HepG2 (cell line): ENCODE results near the gene MTSS2. TPM values are rescaled to one million over a fixed set of nuclear protein-coding genes. Genes with fewer than 3 reads are reported as not detected.
A peak's percentile ranks its signal among the peaks of the same experiment; 100 is the strongest.

Source experiments
- CBX1 ChIP-seq: IDR thresholded peaks from one replicate; pipeline ENCODE4 v1.6.1; 2016; ENCODE audit warnings: antibody characterized with exemption, low read depth
- CC2D1A ChIP-seq: sonication (generic); formaldehyde crosslinking; IDR thresholded peaks from 2 replicates; pipeline ENCODE4 v1.8.1; 2023; ENCODE audit warnings: mild to moderate bottlenecking, missing genetic modification reagents
- HNF1A ChIP-seq, 2 experiments: sonication (generic) in 1 of 2; formaldehyde crosslinking in 1 of 2; IDR thresholded peaks; 2 replicates each; pipeline versions ENCODE4 v1.4.0 to v1.6.1; 2016 to 2020; ENCODE audit warnings: borderline replicate concordance in 1 of 2, low read depth in 1 of 2, mild to moderate bottlenecking in 1 of 2, missing genetic modification reagents in 1 of 2
- HNF4A ChIP-seq: sonication (generic); formaldehyde crosslinking; IDR thresholded peaks from 2 replicates; pipeline ENCODE4 v1.4.0; 2020; ENCODE audit warnings: missing genetic modification reagents
- KDM6A ChIP-seq: IDR thresholded peaks from 2 replicates; pipeline ENCODE4 v1.6.1; 2016; ENCODE audit warnings: low read depth
- NFYB ChIP-seq: sonication (generic); formaldehyde crosslinking; IDR thresholded peaks from 2 replicates; pipeline ENCODE4 v1.4.0; 2020; ENCODE audit warnings: missing genetic modification reagents
- PRDM4 ChIP-seq: sonication (generic); formaldehyde crosslinking; IDR thresholded peaks from 2 replicates; pipeline ENCODE4 v1.9.0; 2021; ENCODE audit warnings: missing genetic modification reagents, borderline replicate concordance
- RBAK ChIP-seq: sonication (generic); formaldehyde crosslinking; IDR thresholded peaks from 2 replicates; pipeline ENCODE4 v1.5.1; 2020; ENCODE audit warnings: mild to moderate bottlenecking, missing genetic modification reagents
- SIN3B ChIP-seq: fragments of 150-350 bp; IDR thresholded peaks from 2 replicates; pipeline ENCODE4 v1.6.1; 2014; ENCODE audit warnings: low read length
- ZNF331 ChIP-seq: sonication (generic); formaldehyde crosslinking; IDR thresholded peaks from 2 replicates; pipeline ENCODE4 v1.4.0; 2020; ENCODE audit warnings: missing genetic modification reagents
- ZNF337 ChIP-seq: sonication (generic); formaldehyde crosslinking; IDR thresholded peaks from 2 replicates; pipeline ENCODE4 v1.5.1; 2020; ENCODE audit warnings: missing genetic modification reagents, low read depth, mild to moderate bottlenecking, borderline replicate concordance
- ZNF510 ChIP-seq: sonication (generic); formaldehyde crosslinking; IDR thresholded peaks from 2 replicates; pipeline ENCODE4 v1.4.0; 2020; ENCODE audit warnings: low read depth, mild to moderate bottlenecking, missing genetic modification reagents
- ZNF766 ChIP-seq: sonication (generic); formaldehyde crosslinking; IDR thresholded peaks from 2 replicates; pipeline ENCODE4 v1.5.0; 2020; ENCODE audit warnings: missing genetic modification reagents, borderline replicate concordance
- polyA plus RNA-seq, 8 experiments: library from polyadenylated mRNA; depleted of rRNA in 3 of 8; stranded (reverse) in 7 of 8; unstranded in 1 of 8; fragments of >200 nt; fragmentation: Illumina TruSeq in 4 of 8; extraction: Trizol in 4 of 8; gene quantifications; 2 replicates each; pipeline versions ENCODE4 v1.2.1 to v1.2.3, GENCODE V29; 2011 to 2016; ENCODE audit warnings: low read depth in 4 of 8, missing spikeins in 1 of 8, mixed read lengths in 1 of 8; ENCODE audit not compliant: insufficient read depth in 1 of 8
- total RNA-seq, 5 experiments: library from RNA; depleted of rRNA; stranded (reverse); fragments of >200 nt; fragmentation: Illumina TruSeq; extraction: Trizol; gene quantifications; 2 replicates each; pipeline ENCODE4 v1.2.3, GENCODE V29; 2016; ENCODE audit warnings: low read depth in 1 of 5
- TF ChIP-seq, protein P1 (sequence below): sonication (generic); formaldehyde crosslinking; IDR thresholded peaks from 2 replicates; pipeline ENCODE4 v1.4.0; 2020; ENCODE audit warnings: mild to moderate bottlenecking, missing genetic modification reagents
- TF ChIP-seq, protein P2 (sequence below): sonication (generic); formaldehyde crosslinking; IDR thresholded peaks from 2 replicates; pipeline ENCODE4 v1.5.0; 2020; ENCODE audit warnings: mild to moderate bottlenecking, missing genetic modification reagents

The MTSS2 gene
- total and polyA plus RNA-seq, 2 of the 13 experiments (the other 11 are each of a cell fraction or from before 2014, with no cell fraction given), result 132 to 242 TPM

DNA sequence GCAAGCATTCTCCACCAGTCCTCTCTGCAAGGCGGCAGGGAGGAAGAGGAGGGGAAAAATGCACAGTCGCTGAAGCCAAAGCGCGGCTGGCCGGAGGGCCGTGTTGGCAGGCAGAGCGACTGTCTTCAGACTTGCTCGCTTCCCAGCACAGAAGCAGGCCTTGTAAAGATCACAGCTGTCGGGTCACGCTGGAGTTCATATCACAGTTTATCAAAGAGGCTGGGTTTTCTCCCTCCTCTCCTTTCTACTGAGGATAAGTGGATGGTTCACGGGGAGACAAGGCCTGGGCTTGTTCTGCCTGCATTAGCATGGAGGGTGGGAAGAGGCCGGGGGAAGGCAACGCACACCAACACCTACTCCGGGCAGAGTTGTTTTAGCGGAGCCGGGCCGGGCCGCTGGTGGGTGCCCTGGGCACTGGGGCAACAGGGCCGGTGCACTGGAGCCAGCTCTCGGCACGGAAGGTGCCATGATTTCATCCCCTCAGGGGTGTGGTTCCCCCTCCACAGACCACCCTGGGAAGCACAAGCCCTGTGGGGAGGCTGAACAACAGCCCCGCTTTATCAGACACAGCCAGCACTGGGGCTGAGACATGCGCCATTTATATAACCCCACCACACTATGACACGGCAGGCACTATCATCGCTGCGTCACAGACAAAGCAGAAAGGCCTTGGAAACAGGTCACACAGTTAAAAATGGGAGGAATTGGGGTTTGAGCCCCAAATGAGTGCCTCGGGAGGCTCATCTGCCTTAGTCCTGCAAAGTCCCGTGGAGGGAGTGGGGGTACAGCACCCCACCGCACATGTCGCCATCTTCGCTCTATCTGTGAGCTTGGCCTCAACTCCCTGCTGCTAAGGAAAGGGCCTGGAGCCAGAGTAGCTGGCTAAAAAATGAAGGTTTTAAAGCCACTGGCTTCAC lies 40.3 kb upstream of the MTSS2 start (continued):
- TF ChIP-seq PRDM4 (CRISPR knock-in tag) (no peak), KDM6A (no peak), CBX1 (no peak), HNF1A (IDR thresholded peaks at IDR 0.05; ENCODE audit: low read depth) (no peak), HNF1A (CRISPR knock-in tag; IDR thresholded peaks at IDR 0.05; ENCODE audit: borderline replicate concordance) (no peak), HNF4A (no peak), CC2D1A (CRISPR knock-in tag) (no peak), ZNF510 (CRISPR knock-in tag) (no peak), SIN3B (no peak), ZNF331 (CRISPR knock-in tag) (no peak), RBAK (no peak), ZNF337 (CRISPR knock-in tag) (peak; percentile 13; the same call in 1 of the 2 replicates), ZNF766 (0 out of 2 replicates have a peak, but pooled peaks have one; percentile 7), NFYB (CRISPR knock-in tag) (no peak)
- TF ChIP-seq, protein P1, sequence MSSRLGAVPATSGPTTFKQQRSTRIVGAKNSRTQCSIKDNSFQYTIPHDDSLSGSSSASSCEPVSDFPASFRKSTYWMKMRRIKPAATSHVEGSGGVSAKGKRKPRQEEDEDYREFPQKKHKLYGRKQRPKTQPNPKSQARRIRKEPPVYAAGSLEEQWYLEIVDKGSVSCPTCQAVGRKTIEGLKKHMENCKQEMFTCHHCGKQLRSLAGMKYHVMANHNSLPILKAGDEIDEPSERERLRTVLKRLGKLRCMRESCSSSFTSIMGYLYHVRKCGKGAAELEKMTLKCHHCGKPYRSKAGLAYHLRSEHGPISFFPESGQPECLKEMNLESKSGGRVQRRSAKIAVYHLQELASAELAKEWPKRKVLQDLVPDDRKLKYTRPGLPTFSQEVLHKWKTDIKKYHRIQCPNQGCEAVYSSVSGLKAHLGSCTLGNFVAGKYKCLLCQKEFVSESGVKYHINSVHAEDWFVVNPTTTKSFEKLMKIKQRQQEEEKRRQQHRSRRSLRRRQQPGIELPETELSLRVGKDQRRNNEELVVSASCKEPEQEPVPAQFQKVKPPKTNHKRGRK (CRISPR knock-in tag), result 0 out of 2 replicates have a peak, but pooled peaks have one; percentile 3
- TF ChIP-seq, protein P2, sequence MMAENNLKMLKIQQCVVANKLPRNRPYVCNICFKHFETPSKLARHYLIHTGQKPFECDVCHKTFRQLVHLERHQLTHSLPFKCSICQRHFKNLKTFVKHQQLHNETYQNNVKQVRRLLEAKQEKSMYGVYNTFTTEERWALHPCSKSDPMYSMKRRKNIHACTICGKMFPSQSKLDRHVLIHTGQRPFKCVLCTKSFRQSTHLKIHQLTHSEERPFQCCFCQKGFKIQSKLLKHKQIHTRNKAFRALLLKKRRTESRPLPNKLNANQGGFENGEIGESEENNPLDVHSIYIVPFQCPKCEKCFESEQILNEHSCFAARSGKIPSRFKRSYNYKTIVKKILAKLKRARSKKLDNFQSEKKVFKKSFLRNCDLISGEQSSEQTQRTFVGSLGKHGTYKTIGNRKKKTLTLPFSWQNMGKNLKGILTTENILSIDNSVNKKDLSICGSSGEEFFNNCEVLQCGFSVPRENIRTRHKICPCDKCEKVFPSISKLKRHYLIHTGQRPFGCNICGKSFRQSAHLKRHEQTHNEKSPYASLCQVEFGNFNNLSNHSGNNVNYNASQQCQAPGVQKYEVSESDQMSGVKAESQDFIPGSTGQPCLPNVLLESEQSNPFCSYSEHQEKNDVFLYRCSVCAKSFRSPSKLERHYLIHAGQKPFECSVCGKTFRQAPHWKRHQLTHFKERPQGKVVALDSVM (CRISPR knock-in tag), result no peak
